ENCODE measurements around the gene PBX4. TPM values are rescaled to one million over a fixed set of nuclear protein-coding genes. Genes with fewer than 3 reads are reported as not detected.

Gene PBX4
- total and polyA plus RNA-seq, 10 donors, result 4.4 to 17.8 (median 9.7) TPM

DNA sequence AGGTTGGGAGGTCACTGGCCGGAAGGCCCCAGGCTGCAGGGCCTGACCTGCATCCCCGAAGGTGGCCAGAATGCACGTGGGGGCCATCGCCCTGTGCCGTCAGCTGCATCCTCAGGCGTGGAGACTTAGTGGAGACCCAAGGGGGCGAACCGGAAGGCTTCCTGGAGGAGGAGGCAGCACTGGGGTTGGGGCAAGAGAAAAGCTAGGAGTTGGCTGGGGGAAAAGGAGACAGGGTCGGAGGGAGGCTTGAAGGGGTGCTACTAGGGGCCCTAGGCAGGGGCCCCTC, 91.2 kb downstream of the PBX4 start:
- peaks cover 0 to 74% (median 38%) of the 10 kb centered on the region in 6 donors for H3K36me3 ChIP-seq
- peaks cover 4 to 79% (median 35%) of the 10 kb centered on the region in 6 donors for H3K4me1 ChIP-seq
- no peak overlapping the region for H3K4me3 ChIP-seq
- H3K9me3 ChIP-seq, result no peaks in the 10 kb centered on the region
- intact Hi-C loops (cut with DNase I; ENCODE audit: low total_unique reads), result no loop called here
- TF ChIP-seq POLR2A (IDR thresholded peaks at IDR 0.05) (no peak), POLR2AphosphoS5 (IDR thresholded peaks at IDR 0.05) (peak in 1 of 3 donors; percentile 42)
- no peak overlapping the region for H3K27ac ChIP-seq
- DNase-seq, result no peak
- H3K27me3 ChIP-seq (replicated peaks in 1 of 7), result no peaks in the 10 kb centered on the region
- WGBS, 5 donors, result 89 to 97% (median 94%) methylated on average over 7 to 9 of the region's 9 CpGs

DNA sequence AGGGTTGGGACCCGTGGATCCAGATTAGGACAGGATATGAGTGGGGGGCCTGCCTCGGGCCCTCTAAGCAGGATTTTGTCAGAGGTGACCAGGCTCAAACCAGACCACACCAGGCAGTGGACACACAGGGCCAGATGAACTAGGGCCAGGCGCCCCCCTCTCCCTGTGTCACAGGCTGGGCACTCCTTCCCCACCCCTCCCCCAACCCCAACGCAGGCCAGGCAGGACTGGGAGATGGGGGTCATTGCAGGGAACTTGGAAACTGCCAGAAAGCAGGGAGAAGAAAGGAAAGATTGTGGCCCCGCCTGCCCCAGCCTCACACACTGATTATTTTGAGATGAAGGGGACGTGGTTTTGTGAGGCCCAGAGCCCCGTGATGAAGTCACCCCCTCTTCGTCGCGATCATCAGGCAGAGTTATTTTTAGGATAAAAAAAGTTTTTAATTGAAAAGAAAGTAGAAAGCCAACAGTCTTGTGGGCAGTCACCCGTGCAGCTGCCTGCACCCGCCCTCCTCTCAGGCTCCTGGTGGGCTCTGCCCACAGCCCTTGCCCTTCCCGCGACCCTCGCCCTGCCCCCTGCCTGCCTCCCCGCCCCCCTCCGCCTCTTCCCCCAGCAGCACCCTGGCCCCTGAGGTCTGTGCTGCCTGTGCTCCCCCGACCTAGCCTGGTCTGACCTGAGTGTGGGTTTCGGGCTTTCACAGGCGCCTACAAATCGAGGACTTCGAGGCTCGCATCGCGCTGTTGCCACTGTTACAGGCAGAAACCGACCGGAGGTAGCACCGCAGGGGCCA, 91.7 kb downstream of the PBX4 start:
- Histone ChIP-seq H3K36me3 (peaks cover 0 to 76% (median 38%) of the 10 kb centered on the region in 6 donors), H3K27me3 (replicated peaks in 1 of 7) (no peaks in the 10 kb centered on the region), H3K9me3 (no peaks in the 10 kb centered on the region), H3K27ac (no peak overlapping the region), H3K4me1 (peaks cover 0 to 79% (median 30%) of the 10 kb centered on the region in 6 donors), H3K4me3 (no peak overlapping the region)
- TF ChIP-seq POLR2A (IDR thresholded peaks at IDR 0.05) (no peak), POLR2AphosphoS5 (IDR thresholded peaks at IDR 0.05) (no peak)
- TF ChIP-seq, protein P1, sequence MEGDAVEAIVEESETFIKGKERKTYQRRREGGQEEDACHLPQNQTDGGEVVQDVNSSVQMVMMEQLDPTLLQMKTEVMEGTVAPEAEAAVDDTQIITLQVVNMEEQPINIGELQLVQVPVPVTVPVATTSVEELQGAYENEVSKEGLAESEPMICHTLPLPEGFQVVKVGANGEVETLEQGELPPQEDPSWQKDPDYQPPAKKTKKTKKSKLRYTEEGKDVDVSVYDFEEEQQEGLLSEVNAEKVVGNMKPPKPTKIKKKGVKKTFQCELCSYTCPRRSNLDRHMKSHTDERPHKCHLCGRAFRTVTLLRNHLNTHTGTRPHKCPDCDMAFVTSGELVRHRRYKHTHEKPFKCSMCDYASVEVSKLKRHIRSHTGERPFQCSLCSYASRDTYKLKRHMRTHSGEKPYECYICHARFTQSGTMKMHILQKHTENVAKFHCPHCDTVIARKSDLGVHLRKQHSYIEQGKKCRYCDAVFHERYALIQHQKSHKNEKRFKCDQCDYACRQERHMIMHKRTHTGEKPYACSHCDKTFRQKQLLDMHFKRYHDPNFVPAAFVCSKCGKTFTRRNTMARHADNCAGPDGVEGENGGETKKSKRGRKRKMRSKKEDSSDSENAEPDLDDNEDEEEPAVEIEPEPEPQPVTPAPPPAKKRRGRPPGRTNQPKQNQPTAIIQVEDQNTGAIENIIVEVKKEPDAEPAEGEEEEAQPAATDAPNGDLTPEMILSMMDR (IDR thresholded peaks at IDR 0.05 in 8 of 11, conservative IDR thresholded peaks at IDR 0.05 in 3 of 11), result no peak
- intact Hi-C loops (cut with DNase I; ENCODE audit: low total_unique reads), result no loop called here
- 70 to 76% (median 74%) methylated on average over 27 to 28 of the region's 28 CpGs for WGBS, 5 donors
- DNase-seq, result no peak

DNA sequence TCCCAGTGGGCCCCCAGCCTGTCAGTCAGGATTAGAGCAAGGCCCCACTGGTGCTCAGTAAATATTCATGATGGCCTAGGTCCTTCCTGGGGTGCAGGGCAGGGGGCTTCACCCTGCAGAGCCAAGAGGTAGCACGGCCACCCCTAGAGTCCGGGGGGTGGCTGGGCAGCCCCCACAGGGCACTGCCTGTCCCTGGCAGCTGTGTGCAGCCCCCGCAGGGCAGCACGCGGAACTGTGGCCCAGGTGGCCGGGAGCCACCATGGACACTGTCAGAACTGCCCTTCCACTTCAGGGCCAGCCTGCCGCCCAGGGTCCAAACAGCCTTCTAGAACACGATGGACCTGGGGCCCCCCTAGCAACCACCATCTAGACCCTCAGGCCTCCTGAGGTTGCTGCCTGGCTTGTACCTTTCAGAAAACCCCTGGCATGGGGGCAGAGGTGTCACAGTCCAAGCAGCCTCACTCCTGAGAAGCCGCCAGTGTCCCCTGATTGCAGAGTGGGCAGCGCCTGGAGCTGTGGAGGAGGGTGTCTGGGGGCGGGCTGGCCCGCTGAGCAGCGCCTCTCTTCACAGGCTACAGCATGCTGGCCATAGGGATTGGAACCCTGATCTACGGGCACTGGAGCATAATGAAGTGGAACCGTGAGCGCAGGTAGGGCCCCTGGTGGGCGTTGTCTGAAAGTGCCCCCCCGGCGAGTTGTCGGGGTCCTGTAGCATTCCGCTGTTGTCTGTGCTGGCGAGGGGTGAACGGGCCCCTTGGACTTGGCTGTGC, 92.7 kb downstream of the PBX4 start:
- H3K27me3 ChIP-seq (replicated peaks in 1 of 7), result no peaks in the 10 kb centered on the region
- TF ChIP-seq POLR2AphosphoS5 (IDR thresholded peaks at IDR 0.05) (peak in 1 of 3 donors; percentile 40), POLR2A (IDR thresholded peaks at IDR 0.05) (no peak)
- TF ChIP-seq, protein P1 (IDR thresholded peaks at IDR 0.05 in 8 of 11, conservative IDR thresholded peaks at IDR 0.05 in 3 of 11), result no peak
- intact Hi-C loops (cut with DNase I; ENCODE audit: low total_unique reads), result no loop called here

DNA sequence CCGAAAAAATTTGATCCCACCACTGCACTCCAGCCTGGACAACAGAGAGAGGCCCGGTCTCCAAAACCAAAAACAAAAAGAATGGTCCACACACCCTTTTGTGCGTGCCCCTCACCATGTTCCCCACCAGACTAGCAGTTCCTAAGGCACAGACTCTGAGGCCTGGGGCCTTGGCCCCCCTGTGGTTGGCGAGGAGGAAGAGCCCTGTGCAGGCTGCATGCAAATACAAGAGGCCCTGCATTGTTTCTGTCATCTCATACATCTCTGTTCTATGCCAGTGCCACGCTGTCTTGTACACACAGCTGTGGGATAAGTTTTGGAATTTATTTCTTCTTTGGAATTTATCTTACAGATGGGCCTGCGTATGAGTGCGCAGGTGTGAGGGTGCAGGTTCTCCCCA, 94.4 kb downstream of the PBX4 start:
- Histone ChIP-seq H3K36me3 (peaks cover 0 to 90% (median 46%) of the 10 kb centered on the region in 6 donors), H3K9me3 (no peaks in the 10 kb centered on the region), H3K4me3 (no peak overlapping the region), H3K27ac (no peak overlapping the region), H3K4me1 (peaks cover 0 to 92% (median 38%) of the 10 kb centered on the region in 6 donors), H3K27me3 (replicated peaks in 1 of 7) (no peaks in the 10 kb centered on the region)
- no peak for TF ChIP-seq POLR2AphosphoS5 (IDR thresholded peaks at IDR 0.05)
- TF ChIP-seq, protein P1 (IDR thresholded peaks at IDR 0.05 in 8 of 11, conservative IDR thresholded peaks at IDR 0.05 in 3 of 11), result no peak
- no peak for TF ChIP-seq POLR2A (IDR thresholded peaks at IDR 0.05)
- intact Hi-C loops (cut with DNase I; ENCODE audit: low total_unique reads), result no loop called here
- WGBS, 5 donors, result 77 to 84% (median 82%) methylated on average over 5 to 7 of the region's 7 CpGs
- DNase-seq, result no peak

More for the DNA sequence above, 92.7 kb downstream of the PBX4 start:
- Histone ChIP-seq H3K9me3 (no peaks in the 10 kb centered on the region), H3K4me3 (no peak overlapping the region), H3K27ac (no peak overlapping the region), H3K4me1 (peaks cover 0 to 89% (median 31%) of the 10 kb centered on the region in 6 donors), H3K36me3 (peaks cover 0 to 84% (median 38%) of the 10 kb centered on the region in 6 donors)
- 81 to 96% (median 92%) methylated on average over 4 to 23 of the region's 23 CpGs for WGBS, 5 donors
- no peak for DNase-seq
